Thoracic aorta (tissue), 2 donors: ENCODE data around the gene ZDHHC24. TPM values are rescaled to one million over a fixed set of nuclear protein-coding genes. Genes with fewer than 3 reads are reported as not detected.

ENCODE experiments used
- ATAC-seq: fragments of 150-250 bp; one replicate; pipeline ENCODE4 v1.8.0; 2017; ENCODE audit warnings: low read depth; ENCODE audit not compliant: insufficient number of reproducible peaks, low FRiP score
- DNase-seq: peaks from one replicate; pipeline ENCODE4 v3.0.0-alpha.2; 2020; ENCODE audit warnings: low spot score
- H3K27ac ChIP-seq, 2 donors: fragments of 200-600 bp; sonication (generic); 1 replicate in 1 of 2; 2 replicates in 1 of 2; pipeline ENCODE4 v1.5.1; 2016; ENCODE audit warnings: mild to moderate bottlenecking in 2 of 2, moderate library complexity in 2 of 2
- H3K27me3 ChIP-seq: fragments of 200-600 bp; sonication (generic); replicated peaks from 2 replicates; pipeline ENCODE4 v1.6.0; 2016; ENCODE audit warnings: mild to moderate bottlenecking; ENCODE audit not compliant: insufficient read depth
- H3K36me3 ChIP-seq: fragments of 200-600 bp; sonication (generic); one replicate; pipeline ENCODE4 v1.5.1; 2016
- H3K4me1 ChIP-seq, 2 donors: fragments of 200-600 bp; sonication (generic); 1 replicate in 1 of 2; 2 replicates in 1 of 2; pipeline versions ENCODE4 v1.5.1 to v1.6.0; 2016; ENCODE audit warnings: low read depth in 2 of 2, mild to moderate bottlenecking in 1 of 2; ENCODE audit not compliant: control insufficient read depth in 1 of 2
- H3K4me3 ChIP-seq: fragments of 200-600 bp; sonication (generic); 2 replicates; pipeline ENCODE4 v1.5.1; 2016; ENCODE audit warnings: mild to moderate bottlenecking
- H3K9me3 ChIP-seq: fragments of 200-600 bp; sonication (generic); 2 replicates; pipeline ENCODE4 v1.5.1; 2016
- total RNA-seq, 2 donors: library from RNA; depleted of rRNA; stranded (reverse); fragments of >200 nt; gene quantifications; one replicate each; pipeline versions ENCODE4 v1.1.0 to v1.2.3, GENCODE V29; 2016
- TF ChIP-seq, protein P1 (sequence below): fragments of 200-600 bp; sonication (generic); IDR thresholded peaks from one replicate; pipeline ENCODE4 v1.5.1; 2019; ENCODE audit warnings: antibody characterized with exemption

The ZDHHC24 gene
- total RNA-seq, 2 donors from 2014 or later, result 10.2 to 15.7 TPM

- no peak for ATAC-seq
- no peaks in the 10 kb centered on the region for H3K27me3 ChIP-seq
Measured at GRCh38 chr11:66561178-66561974, 15.5 kb upstream of the ZDHHC24 start.

GRCh38 chr11:66559866-66560676 lies 14.2 kb upstream of the ZDHHC24 start:
- TF ChIP-seq, protein P1, sequence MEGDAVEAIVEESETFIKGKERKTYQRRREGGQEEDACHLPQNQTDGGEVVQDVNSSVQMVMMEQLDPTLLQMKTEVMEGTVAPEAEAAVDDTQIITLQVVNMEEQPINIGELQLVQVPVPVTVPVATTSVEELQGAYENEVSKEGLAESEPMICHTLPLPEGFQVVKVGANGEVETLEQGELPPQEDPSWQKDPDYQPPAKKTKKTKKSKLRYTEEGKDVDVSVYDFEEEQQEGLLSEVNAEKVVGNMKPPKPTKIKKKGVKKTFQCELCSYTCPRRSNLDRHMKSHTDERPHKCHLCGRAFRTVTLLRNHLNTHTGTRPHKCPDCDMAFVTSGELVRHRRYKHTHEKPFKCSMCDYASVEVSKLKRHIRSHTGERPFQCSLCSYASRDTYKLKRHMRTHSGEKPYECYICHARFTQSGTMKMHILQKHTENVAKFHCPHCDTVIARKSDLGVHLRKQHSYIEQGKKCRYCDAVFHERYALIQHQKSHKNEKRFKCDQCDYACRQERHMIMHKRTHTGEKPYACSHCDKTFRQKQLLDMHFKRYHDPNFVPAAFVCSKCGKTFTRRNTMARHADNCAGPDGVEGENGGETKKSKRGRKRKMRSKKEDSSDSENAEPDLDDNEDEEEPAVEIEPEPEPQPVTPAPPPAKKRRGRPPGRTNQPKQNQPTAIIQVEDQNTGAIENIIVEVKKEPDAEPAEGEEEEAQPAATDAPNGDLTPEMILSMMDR, result no peak

More at GRCh38 chr11:66561178-66561974, 15.5 kb upstream of the ZDHHC24 start:
- no peak for DNase-seq
- no peaks in the 10 kb centered on the region for H3K9me3 ChIP-seq
- TF ChIP-seq, protein P1, result no peak
- no peak overlapping the region for H3K4me3 ChIP-seq
- H3K27ac ChIP-seq, result no peak overlapping the region
- peaks cover 6 to 10% of the 10 kb centered on the region in 2 donors for H3K4me1 ChIP-seq
- no peaks in the 10 kb centered on the region for H3K36me3 ChIP-seq

DNA sequence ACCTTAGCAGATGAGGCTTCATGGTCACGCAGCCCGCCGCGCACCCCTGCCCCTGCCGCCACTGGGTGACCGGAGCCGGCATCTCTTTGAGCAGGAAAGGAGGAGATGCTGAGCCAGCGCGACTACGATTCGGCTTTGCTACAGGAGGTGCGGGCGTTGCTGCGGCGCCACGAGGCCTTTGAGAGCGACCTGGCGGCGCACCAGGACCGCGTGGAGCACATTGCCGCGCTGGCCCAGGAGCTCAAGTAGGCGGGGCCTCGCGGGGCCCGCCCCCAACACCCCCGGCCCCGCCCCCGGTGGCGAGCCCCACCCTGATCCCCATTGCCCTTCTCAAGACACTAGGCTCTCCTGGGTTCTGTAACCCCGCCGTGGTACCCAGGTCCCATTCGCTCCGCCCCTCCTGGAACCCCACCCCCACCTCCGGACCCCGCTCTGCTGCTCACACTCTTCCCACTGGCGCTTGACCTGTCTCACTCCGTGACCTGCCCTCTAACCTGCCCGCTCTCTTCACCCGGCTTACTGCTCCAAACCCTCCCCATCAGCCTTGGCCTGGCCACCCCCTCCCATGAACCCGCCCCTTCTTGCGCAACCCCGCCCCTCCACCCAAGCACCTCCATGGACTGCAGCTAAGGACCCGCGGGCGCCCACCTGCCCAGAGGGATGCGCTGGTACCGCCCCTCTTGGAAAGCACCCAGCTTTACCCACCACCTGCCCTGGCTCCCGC lies 13.5 kb upstream of the ZDHHC24 start:
- H3K36me3 ChIP-seq, result no peaks in the 10 kb centered on the region
- no peak overlapping the region for H3K27ac ChIP-seq
- TF ChIP-seq, protein P1, result no peak
- H3K27me3 ChIP-seq, result no peaks in the 10 kb centered on the region
- H3K4me3 ChIP-seq, result peak overlapping the region; percentile 56
- no peaks in the 10 kb centered on the region for H3K9me3 ChIP-seq
- DNase-seq, result no peak
- H3K4me1 ChIP-seq, result peaks cover 6 to 10% of the 10 kb centered on the region in 2 donors
- ATAC-seq, result no peak

More at GRCh38 chr11:66559866-66560676, 14.2 kb upstream of the ZDHHC24 start:
- Histone ChIP-seq H3K36me3 (no peaks in the 10 kb centered on the region), H3K27ac (no peak overlapping the region), H3K9me3 (no peaks in the 10 kb centered on the region), H3K27me3 (no peaks in the 10 kb centered on the region), H3K4me1 (peaks cover 6 to 10% of the 10 kb centered on the region in 2 donors), H3K4me3 (no peak overlapping the region)
- no peak for DNase-seq
- ATAC-seq, result no peak

DNA sequence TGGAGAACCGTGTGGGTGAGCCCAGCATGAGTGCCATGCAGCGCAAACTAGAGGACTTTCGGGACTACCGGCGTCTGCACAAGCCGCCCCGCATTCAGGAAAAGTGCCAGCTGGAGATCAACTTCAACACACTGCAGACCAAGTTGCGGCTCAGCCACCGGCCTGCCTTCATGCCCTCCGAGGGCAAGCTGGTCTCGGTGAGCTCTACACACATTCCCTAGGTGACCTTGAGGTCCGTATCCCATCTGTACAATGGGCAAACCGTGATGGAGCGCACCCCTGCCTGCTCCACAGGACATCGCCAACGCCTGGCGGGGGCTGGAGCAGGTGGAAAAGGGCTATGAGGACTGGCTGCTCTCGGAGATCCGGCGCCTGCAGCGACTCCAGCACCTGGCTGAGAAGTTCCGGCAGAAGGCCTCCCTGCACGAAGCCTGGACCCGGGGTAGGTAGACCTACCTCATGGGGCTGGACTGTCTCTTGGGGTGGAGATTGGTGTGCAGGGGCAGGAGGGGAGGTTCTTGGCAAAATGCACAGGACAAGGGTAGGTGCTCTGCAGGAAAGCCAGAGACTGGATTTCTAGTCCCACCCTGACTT lies 12.0 kb upstream of the ZDHHC24 start:
- Histone ChIP-seq H3K27ac (no peak overlapping the region), H3K36me3 (no peaks in the 10 kb centered on the region), H3K27me3 (no peaks in the 10 kb centered on the region), H3K9me3 (no peaks in the 10 kb centered on the region), H3K4me1 (peaks cover 6 to 10% of the 10 kb centered on the region in 2 donors), H3K4me3 (no peak overlapping the region)
- ATAC-seq, result no peak
- no peak for DNase-seq
- TF ChIP-seq, protein P1, result no peak
